GM19025 (cell line): Measurements from ENCODE around the gene NME9.

Experiments
- ATAC-seq: cut with Tn5 transposase; IDR thresholded peaks from one replicate; pipeline ENCODE4 v1.9.1; 2021; ENCODE audit warnings: mild to moderate bottlenecking, low read depth, moderate library complexity; ENCODE audit not compliant: unreplicated experiment

Gene NME9

GRCh38 chr3:138363322-138363721, 33.7 kb upstream of the NME9 start:
- no peak for ATAC-seq

DNA sequence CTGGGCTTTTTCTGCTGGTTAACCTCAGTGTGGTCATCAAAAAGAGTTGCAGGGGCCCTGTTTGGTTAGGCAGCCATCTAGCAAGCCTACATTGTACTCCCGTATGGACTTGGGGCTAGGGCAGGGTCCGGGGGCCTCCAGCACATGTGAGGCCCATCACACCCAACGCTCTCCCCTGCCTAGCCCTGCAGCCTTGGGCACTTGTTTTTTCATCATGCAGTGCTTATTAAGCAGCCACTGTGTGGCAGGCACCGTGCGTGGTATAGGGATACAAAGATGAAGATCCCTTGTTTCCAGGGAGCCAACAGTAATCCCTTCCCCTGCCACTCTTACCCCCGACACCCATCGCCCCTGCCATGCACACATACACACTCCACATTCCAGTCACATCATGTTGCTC, 32.9 kb upstream of the NME9 start:
- ATAC-seq, result no peak

GRCh38 chr3:138361561-138361971, 31.9 kb upstream of the NME9 start:
- no peak for ATAC-seq

DNA sequence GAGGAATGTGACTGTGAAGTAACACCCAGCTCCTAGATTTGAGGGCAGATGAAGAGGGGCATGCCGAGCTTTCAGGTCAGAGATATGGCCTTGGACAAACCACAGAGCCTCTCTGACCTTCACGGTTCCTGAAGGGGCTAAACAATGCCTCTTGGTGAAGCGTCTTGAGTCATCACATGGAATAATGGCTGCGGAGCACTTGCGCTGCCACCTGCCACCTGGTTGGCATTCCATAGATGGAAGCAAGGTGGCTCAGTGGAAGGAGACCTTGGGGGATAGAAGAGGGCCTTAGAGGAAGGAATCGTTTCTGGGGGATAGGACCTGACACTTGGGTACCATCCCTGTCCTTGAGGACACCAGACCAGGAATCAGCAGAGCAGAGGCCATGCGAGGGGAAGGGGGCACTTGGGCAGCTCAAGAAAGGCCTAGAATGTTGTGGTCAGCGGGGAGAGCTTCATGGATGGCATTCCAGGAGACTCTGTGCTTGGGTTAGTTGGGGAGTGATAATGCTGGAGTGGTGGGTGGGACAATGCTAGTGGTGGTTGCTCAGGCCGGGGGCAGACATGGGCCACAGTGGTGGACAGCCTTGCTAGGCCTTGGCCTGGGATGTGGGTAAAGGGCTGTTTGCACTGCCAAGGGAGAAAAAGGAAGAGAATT, 31.3 kb upstream of the NME9 start:
- no peak for ATAC-seq

DNA sequence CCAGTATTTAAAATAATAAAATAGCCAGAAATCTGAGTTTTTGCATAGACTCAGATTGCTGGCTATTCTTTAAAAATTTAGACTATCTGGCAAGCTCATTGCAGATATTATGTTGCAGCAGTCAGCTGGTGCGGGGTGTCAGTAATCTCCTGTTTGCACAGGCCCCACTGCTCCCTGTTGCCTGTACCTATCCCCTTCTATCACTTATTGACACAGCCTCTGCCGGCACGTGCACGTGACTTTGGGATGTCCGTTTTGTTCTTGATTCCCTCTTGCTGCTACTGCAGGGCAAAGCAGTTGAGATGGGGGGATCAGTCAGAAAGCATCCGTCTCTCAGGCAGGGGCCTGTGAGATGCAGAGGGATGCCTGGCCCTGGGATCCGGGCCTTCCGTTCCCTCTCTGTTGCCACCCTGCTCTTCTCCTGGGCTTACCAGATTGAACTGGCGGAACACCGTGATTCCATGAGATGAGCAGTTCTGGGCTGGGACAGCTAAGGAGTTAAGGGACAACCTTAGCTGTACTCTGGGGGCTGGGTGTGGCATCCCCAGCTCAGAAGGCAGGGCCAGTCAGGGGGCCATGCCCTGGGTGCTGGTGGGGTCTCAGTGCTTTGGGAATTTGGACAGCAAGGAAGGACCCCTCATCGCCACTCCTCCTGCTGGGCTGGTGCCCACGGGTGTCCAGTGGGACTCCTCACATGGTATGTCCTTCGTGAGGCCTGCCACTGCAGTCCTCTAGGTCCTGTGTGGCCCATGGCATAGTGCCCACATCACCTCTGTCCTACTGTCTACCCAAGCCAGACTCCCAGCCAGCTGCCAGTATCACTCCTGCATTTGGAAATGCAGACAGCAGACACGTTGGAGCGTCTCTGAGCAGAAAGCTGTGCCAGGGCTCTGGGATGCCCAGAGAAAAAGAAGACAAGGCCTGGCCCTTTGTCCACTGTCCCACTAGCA, 30.5 kb upstream of the NME9 start:
- ATAC-seq, result no peak

GRCh38 chr3:138359148-138359918, 29.7 kb upstream of the NME9 start:
- ATAC-seq, result no peak

- ATAC-seq, result no peak
These were observed 27.2 kb upstream of the NME9 start for GRCh38 chr3:138356730-138357405.

DNA sequence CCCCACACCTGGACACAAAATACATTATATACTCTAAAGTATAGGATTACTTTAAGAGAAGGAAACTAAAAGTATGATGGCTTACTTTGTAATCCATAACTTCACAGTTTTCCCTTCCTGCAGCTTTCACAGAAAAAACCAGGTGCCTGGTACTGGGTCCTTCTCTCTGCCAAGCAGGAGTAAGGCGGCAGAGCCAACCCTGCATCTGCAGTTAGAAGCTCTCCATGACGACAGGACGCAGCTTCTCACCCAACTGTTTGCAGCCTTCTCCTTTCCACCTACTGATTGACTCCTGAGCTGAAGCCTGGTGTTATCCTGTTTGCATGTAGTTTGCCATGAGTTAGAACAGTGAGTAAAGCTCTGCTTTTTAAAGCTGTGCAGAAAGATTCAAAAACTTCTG, 25.4 kb upstream of the NME9 start:
- ATAC-seq, result no peak

- no peak for ATAC-seq
These were observed 24.7 kb upstream of the NME9 start for GRCh38 chr3:138354376-138354775.

- no peak for ATAC-seq
These were observed 22.4 kb upstream of the NME9 start for GRCh38 chr3:138351916-138352550.

DNA sequence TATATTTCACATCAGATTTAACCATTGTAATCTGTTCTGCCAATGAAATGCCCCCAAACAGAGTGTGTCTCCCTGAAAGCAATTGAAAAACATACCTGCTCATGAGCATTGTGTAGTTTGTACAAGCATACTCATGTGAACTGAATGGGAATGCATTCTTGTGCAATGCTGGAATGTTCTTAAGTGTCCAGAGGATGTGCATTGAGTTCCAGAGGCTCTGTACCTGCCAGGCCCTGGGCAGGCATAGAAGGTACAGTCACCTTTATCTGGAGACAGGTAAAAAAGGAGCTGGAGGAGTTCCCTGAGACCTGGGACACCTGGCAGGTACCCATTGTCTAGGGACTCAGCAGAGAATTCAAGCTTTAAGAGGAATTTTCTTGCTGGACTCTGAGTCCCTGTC, 21.5 kb upstream of the NME9 start:
- ATAC-seq, result no peak

GRCh38 chr3:138349926-138350665, 20.4 kb upstream of the NME9 start:
- ATAC-seq, result no peak

- ATAC-seq, result no peak
These were observed 19.4 kb upstream of the NME9 start for GRCh38 chr3:138348754-138349739.

- no peak for ATAC-seq
These were observed 18.5 kb upstream of the NME9 start, which contains the start of gene MRAS for GRCh38 chr3:138347960-138348753. TSS of gene MRAS (plus strand) at chr3:138348579. CDS start at chr3:138372884, 24,305 bp downstream.

- ATAC-seq, result no peak
These were observed 15.1 kb upstream of the NME9 start for GRCh38 chr3:138344754-138345153.

DNA sequence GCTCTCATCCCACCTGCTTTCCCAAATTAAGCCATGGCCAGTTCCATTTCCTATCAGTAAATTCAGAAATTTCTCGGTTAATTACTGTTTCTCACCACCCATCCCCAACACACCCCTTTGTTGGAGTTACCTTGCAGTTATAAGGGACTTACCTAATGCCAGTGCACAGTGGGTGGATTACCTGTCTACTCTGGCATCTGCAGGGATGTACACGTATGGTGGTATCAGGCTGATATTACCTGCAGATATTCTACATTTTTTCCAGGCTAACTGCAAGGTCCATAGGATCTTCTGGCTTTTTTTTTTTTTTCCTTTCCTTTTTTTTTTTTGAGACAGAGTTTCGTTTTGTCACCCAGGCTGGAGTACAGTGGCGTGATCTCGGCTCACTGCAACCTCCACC, 10.9 kb upstream of the NME9 start:
- no peak for ATAC-seq

GRCh38 chr3:138338811-138339210, 9.2 kb upstream of the NME9 start:
- no peak for ATAC-seq
